GM08714 (cell line): Measurements from ENCODE around the gene TANK.
"Not testable (repeated sequence)": the region's sequence is repeated elsewhere in the genome, so short reads cannot be mapped to it uniquely, and the experiment has no call there.

ENCODE experiments used
- H3K4me3 ChIP-seq: fragments of 200-500 bp; sonication (Bioruptor generic); 2 replicates; pipeline ENCODE4 v1.5.1; 2014; ENCODE audit warnings: mild to moderate bottlenecking, low read length, inconsistent platforms
- ZNF274 ChIP-seq: IDR thresholded peaks from 2 replicates; pipeline ENCODE4 v1.6.1; 2012; ENCODE audit warnings: mild to moderate bottlenecking, low read depth, low read length

The TANK gene

DNA sequence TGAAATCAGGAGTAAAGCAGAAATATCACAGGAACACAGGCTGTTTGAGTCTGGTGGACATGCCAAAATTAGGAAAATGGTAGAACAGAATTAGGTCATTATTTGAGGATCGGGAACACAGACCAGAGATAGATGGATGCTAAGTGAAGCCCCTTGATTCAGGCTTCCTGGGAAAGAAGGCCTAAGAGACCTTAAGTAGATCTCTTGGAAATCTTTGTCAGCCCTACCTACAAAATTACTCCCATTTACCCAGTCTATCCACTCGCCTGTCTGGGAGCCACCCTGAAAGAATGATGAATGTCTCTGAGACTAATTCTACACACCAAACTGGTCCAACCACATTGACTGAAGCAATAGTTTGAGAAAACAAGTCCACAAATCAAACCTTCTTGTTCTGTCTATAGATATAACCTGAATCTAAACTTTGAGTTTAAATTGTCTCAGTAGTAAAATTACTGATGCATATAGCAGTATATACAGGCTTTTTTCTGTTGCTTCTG, 36.6 kb upstream of the TANK start:
- TF ChIP-seq ZNF274: no peak
- no peak overlapping the region for H3K4me3 ChIP-seq

DNA sequence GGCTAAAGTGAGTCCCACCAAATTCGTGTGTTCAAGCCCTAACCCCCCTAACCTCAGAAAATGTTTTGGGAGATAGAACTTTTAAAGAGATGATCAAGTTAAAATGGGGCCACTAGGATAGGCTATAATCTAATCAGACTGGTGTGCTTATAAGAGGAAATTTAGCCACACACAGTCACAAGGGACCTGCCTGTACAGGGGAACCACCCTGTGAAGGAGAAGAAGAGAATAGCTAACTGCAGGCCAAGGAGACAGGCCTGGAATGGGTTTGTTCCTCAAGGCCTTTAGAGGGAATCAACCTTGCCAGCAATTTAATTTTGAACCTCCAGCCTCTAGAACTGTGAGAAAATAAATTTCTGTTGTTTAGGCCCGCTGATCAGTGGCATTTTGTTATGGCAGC, 36.0 kb upstream of the TANK start:
- no peak overlapping the region for H3K4me3 ChIP-seq
- TF ChIP-seq ZNF274: no peak

DNA sequence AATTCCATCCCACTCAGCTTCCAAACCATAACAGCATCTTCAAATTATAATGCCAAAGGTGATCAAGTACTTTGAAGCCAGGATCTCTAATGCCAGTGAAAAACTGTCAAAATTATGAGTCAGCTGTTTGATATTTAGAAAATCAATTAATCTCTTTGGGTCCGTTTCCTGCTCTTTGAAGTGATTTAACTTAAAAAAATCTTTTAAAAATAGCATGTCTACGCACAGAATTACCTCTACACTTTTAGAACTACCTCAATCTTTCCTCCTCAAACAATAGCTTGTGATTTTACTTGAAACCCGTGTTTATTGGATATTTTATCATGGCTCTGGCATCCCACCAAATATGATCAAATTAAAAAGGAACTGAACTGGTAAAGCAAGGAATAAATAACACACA, 31.3 kb upstream of the TANK start:
- no peak for TF ChIP-seq ZNF274
- no peak overlapping the region for H3K4me3 ChIP-seq

DNA sequence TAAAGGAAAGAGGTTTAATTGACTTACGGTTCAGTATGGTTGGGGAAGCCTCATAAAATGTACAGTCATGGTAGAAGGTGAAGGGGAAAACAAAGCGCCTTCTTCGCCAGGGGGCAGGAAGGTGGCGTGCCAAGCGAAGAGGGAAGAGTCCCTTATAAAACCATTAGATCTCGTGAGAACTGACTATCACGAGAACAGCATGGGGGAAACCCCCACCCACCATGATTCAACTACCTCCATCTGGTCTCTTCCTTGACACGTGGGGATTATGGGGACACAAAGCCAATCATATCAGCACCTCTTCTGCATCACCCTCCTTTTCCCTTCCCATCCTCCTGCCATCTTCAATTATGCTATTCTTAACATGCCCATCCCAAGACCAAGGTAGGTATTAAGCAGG, 29.9 kb upstream of the TANK start:
- no peak overlapping the region for H3K4me3 ChIP-seq
- no peak for TF ChIP-seq ZNF274

DNA sequence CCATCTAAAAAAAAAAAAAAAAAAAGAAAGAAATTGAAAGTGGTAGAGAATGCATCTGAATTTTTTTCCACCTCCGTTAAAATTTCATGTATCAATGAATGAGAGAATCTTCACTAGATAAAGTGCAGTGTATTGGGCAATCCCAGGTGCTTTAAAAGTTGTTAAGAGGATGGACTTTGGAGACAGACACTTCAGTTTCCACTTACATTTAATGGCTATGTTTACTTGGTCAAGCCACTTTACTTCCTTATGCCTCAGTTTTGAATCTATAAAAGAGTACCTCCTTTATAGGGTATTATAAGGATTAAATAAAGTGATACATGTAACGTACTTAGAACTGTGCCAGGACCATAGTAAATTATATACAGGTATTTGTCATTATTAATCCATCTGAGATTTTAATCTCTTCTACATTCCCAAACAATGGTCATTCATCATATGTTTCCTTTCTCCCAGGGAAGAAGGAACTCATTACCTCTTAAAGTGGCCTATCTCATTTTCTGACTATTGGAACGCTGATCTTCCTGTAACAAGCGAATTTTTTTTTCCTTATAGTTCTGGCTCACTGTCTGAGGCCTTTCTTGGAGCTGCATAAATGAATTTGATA, 29.1 kb upstream of the TANK start:
- TF ChIP-seq ZNF274: no peak
- no peak overlapping the region for H3K4me3 ChIP-seq

DNA sequence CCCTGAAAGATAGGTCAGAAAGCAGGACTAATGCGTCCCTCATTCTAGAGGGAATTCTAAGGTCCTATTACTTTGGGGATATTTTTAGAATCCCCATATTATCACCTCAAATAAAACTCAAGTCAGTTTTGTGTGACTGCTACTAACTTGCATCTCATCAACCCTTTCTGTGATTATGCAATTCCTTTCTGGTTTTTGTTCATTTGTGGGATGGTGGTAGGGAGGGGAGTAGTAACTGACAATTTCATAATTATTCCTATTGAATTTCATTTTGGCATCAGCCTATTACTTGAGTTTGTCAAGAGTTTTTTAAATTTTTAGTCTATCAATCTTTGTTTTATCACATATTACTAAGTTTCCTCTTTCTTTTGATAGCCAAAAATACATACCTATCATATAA, 28.4 kb upstream of the TANK start:
- no peak for TF ChIP-seq ZNF274
- no peak overlapping the region for H3K4me3 ChIP-seq

DNA sequence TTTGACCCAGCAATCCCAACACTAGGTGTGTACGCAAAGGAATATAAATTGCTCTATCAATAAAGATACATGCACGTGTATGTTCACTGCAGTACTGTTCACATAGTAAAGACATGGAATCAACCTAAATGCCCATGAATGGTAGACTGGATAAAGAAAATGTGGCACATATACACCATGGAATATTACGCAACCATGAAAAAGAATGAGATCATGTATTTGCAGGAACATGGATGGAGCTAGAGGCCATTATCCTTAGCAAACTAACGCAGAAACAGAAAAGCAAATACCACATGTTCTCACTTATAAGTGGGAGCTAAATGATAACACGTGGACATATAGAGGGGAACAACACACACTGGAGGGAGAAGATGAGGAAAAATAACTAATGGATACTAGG, 27.8 kb upstream of the TANK start:
- H3K4me3 ChIP-seq: not testable (repeated sequence)

DNA sequence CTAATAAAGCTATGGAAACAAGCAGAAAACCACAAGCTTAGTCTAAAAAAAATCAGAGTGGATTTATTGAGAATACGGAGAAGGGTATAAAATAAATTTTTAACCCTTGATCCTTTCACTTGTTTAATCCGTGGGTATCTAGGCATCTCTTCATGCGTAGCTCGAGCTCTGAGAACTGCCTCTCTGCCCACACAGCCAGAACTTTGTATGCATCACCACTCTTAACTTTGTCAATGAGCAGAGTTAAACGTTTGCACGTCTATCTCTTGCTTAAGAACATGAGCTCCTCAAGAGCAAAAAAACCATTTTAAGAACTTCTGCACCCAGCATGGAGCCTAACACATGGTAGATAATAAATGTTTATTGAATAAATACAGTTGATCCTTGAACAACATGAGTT, 26.9 kb upstream of the TANK start:
- H3K4me3 ChIP-seq: no peak overlapping the region
- no peak for TF ChIP-seq ZNF274

DNA sequence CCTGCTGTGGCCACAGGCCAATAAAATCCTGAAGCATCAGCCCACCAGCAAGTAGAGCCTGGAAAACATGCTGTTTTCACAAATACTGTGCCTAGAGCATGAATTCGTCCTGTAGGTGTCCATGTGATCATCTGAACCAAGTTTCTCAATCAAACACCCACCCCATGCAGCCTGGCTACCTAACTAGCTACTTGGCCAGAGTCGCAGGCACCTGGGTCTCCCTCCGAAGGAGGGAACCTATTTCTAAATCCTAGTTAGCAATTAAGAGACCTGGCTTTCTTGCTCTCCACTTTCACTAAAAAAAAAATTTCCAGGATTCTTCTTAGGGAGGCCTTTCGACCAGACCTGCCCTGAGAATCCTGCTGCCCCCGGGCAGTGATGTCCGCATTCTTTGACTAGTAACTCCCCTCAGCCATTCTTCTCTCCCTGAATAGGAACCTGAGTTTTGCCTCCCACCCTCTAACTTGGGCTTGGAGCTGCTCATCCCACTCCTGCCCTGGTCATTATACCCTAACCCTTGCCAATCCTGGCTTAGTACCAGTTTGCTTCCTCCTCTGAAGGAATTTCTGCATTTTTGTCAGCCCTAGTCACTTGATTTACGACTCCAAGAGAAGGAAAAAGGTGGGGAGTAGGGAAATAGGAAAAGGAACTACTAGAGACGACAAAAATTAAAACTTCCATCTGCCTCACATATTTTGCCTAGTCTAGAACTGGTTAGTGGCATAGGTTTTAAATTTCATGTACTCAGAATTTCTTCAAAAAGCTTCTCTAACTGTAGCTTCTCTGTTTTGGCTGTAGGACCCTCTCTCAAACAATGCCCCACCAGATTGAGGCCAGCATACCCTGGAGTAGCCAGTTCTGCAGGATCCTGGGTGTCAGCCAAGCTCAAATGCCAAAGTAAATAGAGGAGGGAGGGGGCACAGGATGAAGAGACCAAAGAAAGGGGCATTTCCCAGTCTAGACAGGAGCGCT, 25.4 kb upstream of the TANK start:
- H3K4me3 ChIP-seq: no peak overlapping the region
- TF ChIP-seq ZNF274: no peak

DNA sequence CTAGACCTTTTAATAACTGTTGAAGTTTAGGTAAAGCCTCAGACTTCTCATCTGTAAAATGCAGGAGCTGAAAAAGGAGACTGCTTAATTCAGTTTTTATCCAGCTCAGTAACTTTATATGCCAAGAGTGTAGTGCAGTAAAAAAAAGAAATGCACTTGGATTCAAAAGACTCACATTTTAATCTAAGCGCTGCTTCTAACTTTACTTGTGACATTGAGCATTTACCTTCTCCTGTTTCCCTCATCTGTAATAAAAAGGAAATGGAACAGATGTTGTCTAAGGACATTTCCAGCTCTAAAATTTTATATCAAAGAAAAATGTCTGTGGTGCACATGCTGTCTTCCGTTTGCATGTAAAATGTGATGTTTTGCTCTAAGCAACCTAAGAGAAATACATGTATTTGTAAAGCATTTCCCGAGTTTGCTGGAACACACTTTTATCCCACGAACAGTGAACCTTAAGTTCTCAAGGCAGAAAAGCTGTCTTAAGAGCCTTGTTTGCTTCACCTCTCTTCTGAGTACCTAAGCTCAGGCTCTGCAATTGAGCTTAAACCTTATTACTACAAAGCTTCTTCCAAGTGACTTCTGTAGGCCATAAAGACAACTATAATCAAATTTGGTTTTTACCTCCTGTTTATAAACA, 24.2 kb upstream of the TANK start:
- H3K4me3 ChIP-seq: no peak overlapping the region
- TF ChIP-seq ZNF274: no peak

DNA sequence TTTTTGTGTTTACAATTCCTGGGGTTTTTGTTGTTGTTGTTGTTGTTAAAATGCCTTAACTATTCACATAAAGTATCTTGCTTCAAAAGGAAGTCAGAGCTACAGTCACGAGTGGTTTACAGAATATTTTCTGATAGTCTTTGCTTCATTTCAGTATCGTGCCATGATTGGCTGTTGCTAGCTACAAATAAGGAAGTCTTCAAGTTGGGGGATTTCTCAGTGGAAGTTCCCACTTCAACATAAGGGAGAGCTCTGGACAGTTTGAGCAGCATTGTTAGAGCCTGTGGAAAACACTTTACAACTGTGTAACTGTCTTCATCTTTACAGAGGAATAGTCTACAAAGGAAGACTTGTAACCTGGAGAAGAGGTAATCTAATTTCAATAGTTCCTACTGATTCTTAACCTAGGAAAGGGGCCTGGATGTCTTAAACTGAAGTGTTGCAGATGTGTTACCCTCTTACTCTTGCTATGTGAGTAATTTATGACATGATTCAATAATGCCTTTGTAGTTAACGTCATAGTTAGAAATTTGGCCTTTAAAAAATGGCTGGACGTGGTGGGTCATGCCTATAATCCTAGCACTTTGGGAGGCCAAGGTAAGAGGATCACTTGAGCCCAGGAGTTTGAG, 23.4 kb upstream of the TANK start:
- H3K4me3 ChIP-seq: peak overlapping the region; percentile 100

DNA sequence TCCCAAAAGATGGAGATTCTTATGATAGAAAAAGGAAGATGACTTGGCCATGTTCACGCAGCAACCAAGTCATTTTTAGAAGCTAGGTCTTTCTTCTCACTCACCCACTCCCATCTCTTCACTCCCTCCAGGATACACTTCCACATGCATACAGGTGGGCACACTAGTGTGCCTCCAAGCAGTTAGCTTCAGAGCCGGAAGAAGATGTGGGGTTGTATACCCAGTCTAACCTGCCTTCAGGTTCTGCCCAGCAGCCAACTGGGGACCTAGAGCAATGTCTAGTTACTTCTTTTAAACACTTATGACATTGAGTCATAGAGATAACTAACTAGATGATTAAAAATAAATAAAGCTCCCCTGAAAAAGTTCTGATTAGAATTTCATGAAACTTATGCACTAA, 21.8 kb upstream of the TANK start:
- TF ChIP-seq ZNF274: no peak

More for the DNA sequence above, 23.4 kb upstream of the TANK start:
- no peak for TF ChIP-seq ZNF274

DNA sequence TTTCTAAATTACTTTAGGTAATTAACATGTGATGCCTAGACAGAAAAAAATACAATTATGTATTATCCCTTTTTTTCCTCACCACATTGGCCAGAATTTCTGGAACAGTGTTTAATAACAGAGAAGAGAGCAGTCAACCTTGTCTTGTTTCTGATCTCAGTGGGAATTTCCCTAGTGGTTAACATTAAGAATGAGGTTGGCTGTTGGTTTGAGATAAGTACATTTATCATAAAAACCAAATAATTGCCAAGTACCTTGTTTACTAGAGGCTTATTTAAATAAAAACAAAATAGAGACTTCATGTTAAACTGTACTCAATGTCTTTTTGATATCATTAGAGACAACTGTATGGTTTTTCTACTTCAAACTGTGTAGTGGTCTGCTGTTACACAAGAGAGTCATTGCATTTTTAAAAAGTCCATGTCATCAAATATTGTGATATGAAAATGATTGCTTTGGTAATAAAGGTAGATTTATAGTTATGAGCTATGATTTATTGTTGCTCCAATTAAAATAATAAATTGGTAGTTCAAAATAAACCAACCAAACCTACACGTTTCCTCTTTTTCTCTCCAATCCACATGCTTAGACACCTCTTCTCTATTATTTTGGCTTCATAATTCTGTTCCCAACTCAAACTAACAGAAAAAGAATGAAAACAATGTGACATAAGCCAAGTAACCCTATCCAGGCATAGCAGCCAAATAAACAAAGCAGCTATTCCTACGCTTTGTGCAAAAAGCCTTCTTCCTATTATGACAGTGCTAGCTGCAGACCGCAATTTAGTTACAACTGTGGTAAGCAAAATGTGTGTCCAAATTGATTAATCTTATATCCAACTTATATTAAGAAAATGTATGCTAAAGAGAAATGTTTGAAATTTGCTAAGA, 20.9 kb upstream of the TANK start:
- TF ChIP-seq ZNF274: no peak
- peak overlapping the region; percentile 100; the same call in 1 of the 2 replicates for H3K4me3 ChIP-seq

More for the DNA sequence above, 21.8 kb upstream of the TANK start:
- peak overlapping the region; percentile 100 for H3K4me3 ChIP-seq

DNA sequence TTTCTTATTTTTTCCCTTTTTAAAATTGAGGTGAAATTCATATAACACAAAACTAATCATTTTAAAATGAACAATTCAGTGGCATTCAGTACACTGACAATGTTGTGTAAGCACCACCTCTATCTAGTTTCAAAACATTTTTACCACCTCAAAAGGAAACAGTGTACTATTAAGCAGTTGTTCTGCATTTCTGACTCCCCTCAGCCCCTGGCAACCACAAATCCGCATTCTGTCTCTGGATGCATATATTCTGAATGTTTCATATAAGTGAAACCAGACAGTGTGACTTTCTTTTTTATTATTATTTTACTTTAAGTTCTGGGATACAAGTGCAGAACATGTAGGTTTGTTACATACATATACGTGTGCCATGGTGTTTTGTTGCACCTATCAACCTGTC, 19.2 kb upstream of the TANK start:
- H3K4me3 ChIP-seq: peak overlapping the region; percentile 100
- no peak for TF ChIP-seq ZNF274
